IMR-90 (cell line): ENCODE measurements around the gene NDUFAF8. TPM values are rescaled to one million over a fixed set of nuclear protein-coding genes. Genes with fewer than 3 reads are reported as not detected.
A peak's percentile ranks its signal among the peaks of the same experiment; 100 is the strongest.

Source experiments
- ATAC-seq: fragments of 200-7000 bp; cut with Tn5 transposase; 2 replicates; pipeline ENCODE4 v1.9.1; 2020; ENCODE audit warnings: low read depth, mild to moderate bottlenecking, moderate library complexity
- BruUV-seq: library from RNA; stranded (reverse); fragments of 400-500 nt; replicated peaks from 2 replicates; lab custom pipeline; 2021; lab: Mats Ljungman, UMichigan
- CTCF ChIA-PET: fragments of 300-600 bp; formaldehyde crosslinking; extraction: SDS; loops from one replicate; lab custom pipeline; 2021; ENCODE audit warnings: antibody characterized with exemption; lab: Yijun Ruan, JAX
- POLR2A ChIA-PET: fragments of 300-600 bp; sonication (Branson Sonifier 250); formaldehyde crosslinking; loops from one replicate; lab custom pipeline; 2022; ENCODE audit warnings: antibody characterized with exemption; ENCODE audit not compliant: unreplicated experiment; lab: Charles Lee
- DNase-seq: peaks from one replicate; pipeline ENCODE4 v3.0.0; 2013
- H2AFZ ChIP-seq: replicated peaks from 2 replicates; pipeline ENCODE3; 2013; ENCODE audit warnings: low read length, mild to moderate bottlenecking; ENCODE audit not compliant: poor library complexity
- H2AK5ac ChIP-seq: 2 replicates; pipeline ENCODE4 v1.6.1; 2013; ENCODE audit warnings: low read depth, low read length, inconsistent platforms
- H2AK9ac ChIP-seq: replicated peaks from 2 replicates; pipeline ENCODE3; 2013; ENCODE audit warnings: mild to moderate bottlenecking, low read depth, low read length, moderate library complexity; ENCODE audit not compliant: poor library complexity
- H2BK120ac ChIP-seq: 2 replicates; pipeline ENCODE4 v1.6.1; 2013; ENCODE audit warnings: low read depth, low read length, inconsistent platforms
- H2BK15ac ChIP-seq: 3 replicates; pipeline ENCODE4 v1.6.1; 2013; ENCODE audit warnings: low read depth, low read length, inconsistent platforms
- H2BK20ac ChIP-seq: 2 replicates; pipeline ENCODE4 v1.6.1; 2013; ENCODE audit warnings: low read depth, mild to moderate bottlenecking, inconsistent platforms, low read length, moderate library complexity
- H2BK5ac ChIP-seq: 2 replicates; pipeline ENCODE4 v1.6.1; 2013; ENCODE audit warnings: mild to moderate bottlenecking, low read depth, low read length, inconsistent platforms; ENCODE audit not compliant: poor library complexity, severe bottlenecking
- H3K14ac ChIP-seq: replicated peaks from 2 replicates; pipeline ENCODE4 v1.6.1; 2013; ENCODE audit warnings: low read depth, low read length, inconsistent platforms
- H3K18ac ChIP-seq: 2 replicates; pipeline ENCODE4 v1.6.1; 2013; ENCODE audit warnings: low read depth, low read length, control low read depth
- H3K23ac ChIP-seq: 2 replicates; pipeline ENCODE4 v1.6.1; 2013; ENCODE audit warnings: low read depth, low read length, inconsistent platforms
- H3K27ac ChIP-seq: 2 replicates; pipeline ENCODE4 v1.5.1; 2013; ENCODE audit warnings: mild to moderate bottlenecking, control low read depth, low read length; ENCODE audit not compliant: insufficient read depth
- H3K27me3 ChIP-seq: 2 replicates; pipeline ENCODE4 v1.6.1; 2013; ENCODE audit warnings: low read length; ENCODE audit not compliant: control insufficient read depth, insufficient read depth
- H3K36me3 ChIP-seq: 2 replicates; pipeline ENCODE4 v1.6.1; 2013; ENCODE audit warnings: low read length, mixed read lengths; ENCODE audit not compliant: control insufficient read depth, insufficient read depth
- H3K4ac ChIP-seq: 2 replicates; pipeline ENCODE4 v1.6.1; 2013; ENCODE audit warnings: low read depth, low read length, inconsistent platforms
- H3K4me1 ChIP-seq: 2 replicates; pipeline ENCODE4 v1.6.1; 2013; ENCODE audit warnings: low read length, mixed read lengths; ENCODE audit not compliant: control insufficient read depth, insufficient read depth
- H3K4me2 ChIP-seq: 2 replicates; pipeline ENCODE4 v1.6.1; 2013; ENCODE audit warnings: low read depth, mild to moderate bottlenecking, control low read depth, low read length, moderate library complexity
- H3K4me3 ChIP-seq: 2 replicates; pipeline ENCODE4 v1.5.1; 2013; ENCODE audit warnings: low read depth, mild to moderate bottlenecking, control low read depth, low read length, moderate library complexity; ENCODE audit not compliant: insufficient read depth
- H3K56ac ChIP-seq: 2 replicates; pipeline ENCODE4 v1.6.1; 2013; ENCODE audit warnings: low read length, inconsistent platforms; ENCODE audit not compliant: insufficient read depth; ENCODE audit errors: extremely low read depth
- H3K79me1 ChIP-seq, 2 experiments: 2 replicates each; pipeline ENCODE4 v1.6.1; 2013; ENCODE audit warnings: low read length in 2 of 2, inconsistent platforms in 1 of 2, low read depth in 1 of 2
- H3K9ac ChIP-seq: 2 replicates; pipeline ENCODE4 v1.6.1; 2013; ENCODE audit warnings: low read depth, low read length, control low read depth
- H3K9me1 ChIP-seq: 2 replicates; pipeline ENCODE4 v1.6.1; 2013; ENCODE audit warnings: low read length, inconsistent platforms; ENCODE audit not compliant: insufficient read depth
- H3K9me3 ChIP-seq: 2 replicates; pipeline ENCODE4 v1.6.1; 2013; ENCODE audit warnings: low read length; ENCODE audit not compliant: control insufficient read depth, insufficient read depth
- H4K20me1 ChIP-seq: 2 replicates; pipeline ENCODE4 v1.6.1; 2013; ENCODE audit warnings: low read length, inconsistent platforms; ENCODE audit not compliant: insufficient read depth
- H4K5ac ChIP-seq: 2 replicates; pipeline ENCODE4 v1.6.1; 2013; ENCODE audit warnings: mild to moderate bottlenecking, low read depth, low read length, control low read depth
- H4K8ac ChIP-seq, 2 experiments: 2 replicates each; pipeline ENCODE4 v1.6.1; 2013; ENCODE audit warnings: low read depth in 2 of 2, low read length in 2 of 2, control low read depth in 1 of 2, inconsistent platforms in 1 of 2
- H4K91ac ChIP-seq: 2 replicates; pipeline ENCODE4 v1.6.1; 2013; ENCODE audit warnings: low read depth, low read length, inconsistent platforms; ENCODE audit not compliant: insufficient read depth
- CEBPB ChIP-seq: IDR thresholded peaks from 2 replicates; pipeline ENCODE4 v1.6.1; 2012; ENCODE audit warnings: low read depth, low read length, improper control_type of control experiment
- CHD1 ChIP-seq: IDR thresholded peaks from 2 replicates; pipeline ENCODE4 v1.6.1; 2012; ENCODE audit warnings: low read depth, low read length, improper control_type of control experiment
- FOS ChIP-seq: fragments of 150-350 bp; IDR thresholded peaks from 2 replicates; pipeline ENCODE4 v1.6.1; 2016; ENCODE audit warnings: low read depth, low read length
- MAFK ChIP-seq: IDR thresholded peaks from 2 replicates; pipeline ENCODE4 v1.6.1; 2012; ENCODE audit warnings: low read depth, low read length, improper control_type of control experiment
- POLR2A ChIP-seq: IDR thresholded peaks from 2 replicates; pipeline ENCODE4 v1.6.1; 2012; ENCODE audit warnings: mild to moderate bottlenecking, low read depth, low read length
- RAD21 ChIP-seq: IDR thresholded peaks from 2 replicates; pipeline ENCODE4 v1.6.1; 2012; ENCODE audit warnings: low read length, improper control_type of control experiment
- RFX5 ChIP-seq: IDR thresholded peaks from 2 replicates; pipeline ENCODE4 v1.8.0; 2012; ENCODE audit warnings: low read depth, mild to moderate bottlenecking, low read length, moderate library complexity
- SMC3 ChIP-seq: fragments of 150-350 bp; IDR thresholded peaks from 2 replicates; pipeline ENCODE4 v1.6.1; 2016; ENCODE audit warnings: low read depth, mild to moderate bottlenecking, antibody characterized with exemption, low read length, moderate library complexity
- WGBS, 2 experiments: methylation state at CpG; one replicate each; pipeline versions ENCODE4 v1.1.5 to v1.1.7; 2013; ENCODE audit warnings: missing lambda C conversion rate in 2 of 2; ENCODE audit not compliant: insufficient read length in 1 of 2; ENCODE audit errors: extremely low coverage in 2 of 2; 5-methylcytosine and 5-hydroxymethylcytosine counted together
- dilution Hi-C: fragments of 300-500 bp; cut with HindIII; formaldehyde crosslinking; loops from one replicate; pipeline ENCODE4 v1.14.3; 2018; ENCODE audit warnings: low sequenced_read_pairs; ENCODE audit not compliant: unreplicated experiment
- in situ Hi-C: fragments of 300-500 bp; cut with MboI; formaldehyde crosslinking; loops from 3 replicates; pipeline ENCODE4 v1.14.3; 2019; ENCODE audit warnings: low sequenced_read_pairs, inconsistent platforms, mixed read lengths
- intact Hi-C: fragments of 100-400 bp; cut with micrococcal nuclease; formaldehyde crosslinking; loops from 2 replicates; pipeline ENCODE4 v1.10.0; 2022
- polyA plus RNA-seq, 3 experiments: library from polyadenylated mRNA; depleted of rRNA; stranded (reverse); fragments of >200 nt; gene quantifications; 2 replicates each; pipeline ENCODE4 v1.2.3, GENCODE V29; 2012; ENCODE audit warnings: low replicate concordance in 1 of 3
- total RNA-seq: library from RNA; depleted of rRNA; stranded (reverse); fragments of >200 nt; gene quantifications from 2 replicates; pipeline ENCODE4 v1.2.3, GENCODE V29; 2012
- TF ChIP-seq, protein P1 (sequence below): fragments of 150-350 bp; IDR thresholded peaks from 2 replicates; pipeline ENCODE4 v1.6.1; 2017; ENCODE audit warnings: mild to moderate bottlenecking, antibody characterized with exemption, low read length, low read depth

Gene NDUFAF8
- total and polyA plus RNA-seq, 2 of the 4 experiments (the other 2 are of a cell fraction), result 11.1 to 65.0 TPM

DNA sequence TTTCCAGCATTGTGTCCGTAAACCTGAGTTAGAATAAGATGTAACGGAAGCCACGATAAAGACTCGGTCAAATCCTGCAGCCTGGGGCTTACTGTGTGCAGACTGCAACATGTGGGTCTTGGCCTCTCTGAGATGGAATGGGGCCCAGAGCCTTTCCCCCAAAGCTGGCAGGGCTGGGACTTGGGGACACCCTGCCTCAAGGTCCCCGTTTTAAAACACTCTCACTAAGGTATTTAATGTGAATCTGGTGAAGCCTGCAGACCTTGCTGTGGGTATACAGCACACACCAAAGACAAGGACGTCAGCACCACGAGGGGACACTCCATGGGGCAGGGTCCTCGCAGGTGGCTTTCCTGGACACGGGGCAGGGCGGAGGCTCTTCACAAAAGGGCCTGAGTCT is 2.1 kb downstream of the NDUFAF8 start:
- Histone ChIP-seq H3K4me3 (no peak overlapping the region), H3K9me1 (peaks cover 11% of the 10 kb centered on the region; the same call in 1 of the 2 replicates), H2AK5ac (no peak overlapping the region), H3K9me3 (no peaks in the 10 kb centered on the region), H2BK5ac (no peak overlapping the region), H3K4me2 (no peak overlapping the region), H4K5ac (no peak overlapping the region), H3K9ac (no peak overlapping the region), H3K79me1 (peaks cover 29 to 74% of the 10 kb centered on the region in 2 experiments), H2BK20ac (no peak overlapping the region), H4K8ac (no peak overlapping the region), H2BK15ac (no peak overlapping the region), H2BK120ac (no peak overlapping the region), H2AFZ (no peak overlapping the region), H3K36me3 (peaks cover 4% of the 10 kb centered on the region; the same call in 1 of the 2 replicates), H3K18ac (no peak overlapping the region), H3K14ac (no peak overlapping the region), H3K4me1 (peaks cover 17% of the 10 kb centered on the region), H3K23ac (no peak overlapping the region), H2AK9ac (peak overlapping the region; percentile 26), H3K4ac (no peak overlapping the region), H4K91ac (no peak overlapping the region), H4K20me1 (peaks cover 36% of the 10 kb centered on the region), H3K27ac (no peak overlapping the region), H3K56ac (no peak overlapping the region), H3K27me3 (no peaks in the 10 kb centered on the region)
- CTCF ChIA-PET, result no interaction called here
- 100% methylated on average over 4 of the region's 10 CpGs; no CpG with 5 or more reads in 1 of the 2 experiments for WGBS, 2 experiments
- ATAC-seq, result no peak
- no TSS peak for BruUV-seq
- in situ Hi-C loops (no loop called here), dilution Hi-C loops (no loop called here), intact Hi-C loops (loop anchor here (1.0 kb wide), 1 partner anchor 99 kb away; no protein-coding TSS in a partner anchor)
- TF ChIP-seq, protein P1, sequence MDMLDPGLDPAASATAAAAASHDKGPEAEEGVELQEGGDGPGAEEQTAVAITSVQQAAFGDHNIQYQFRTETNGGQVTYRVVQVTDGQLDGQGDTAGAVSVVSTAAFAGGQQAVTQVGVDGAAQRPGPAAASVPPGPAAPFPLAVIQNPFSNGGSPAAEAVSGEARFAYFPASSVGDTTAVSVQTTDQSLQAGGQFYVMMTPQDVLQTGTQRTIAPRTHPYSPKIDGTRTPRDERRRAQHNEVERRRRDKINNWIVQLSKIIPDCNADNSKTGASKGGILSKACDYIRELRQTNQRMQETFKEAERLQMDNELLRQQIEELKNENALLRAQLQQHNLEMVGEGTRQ, result no peak
- TF ChIP-seq RAD21 (no peak), RFX5 (no peak), FOS (no peak), POLR2A (no peak), CHD1 (no peak), SMC3 (no peak), CEBPB (no peak), MAFK (no peak)
- POLR2A ChIA-PET, result no interaction called here
- no peak for DNase-seq
